Measurements from ENCODE around the gene TSHZ2.

DNA sequence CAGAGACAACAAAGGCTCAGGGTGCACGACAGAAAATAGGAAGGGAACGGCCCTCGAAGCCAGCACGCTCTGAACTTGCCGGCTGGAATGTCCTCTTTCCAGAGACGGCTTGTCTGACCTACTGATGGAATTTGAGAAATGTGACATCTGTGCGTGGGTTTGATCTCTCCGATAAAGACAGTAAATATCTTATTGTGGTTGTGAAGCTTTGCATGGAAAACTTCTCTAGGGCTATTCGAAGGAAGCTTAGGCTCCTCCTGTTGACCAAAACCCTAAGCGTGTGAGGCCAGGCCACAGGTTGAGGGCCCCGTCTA lies 374.1 kb downstream of the TSHZ2 start:
- TF ChIP-seq, protein P1, sequence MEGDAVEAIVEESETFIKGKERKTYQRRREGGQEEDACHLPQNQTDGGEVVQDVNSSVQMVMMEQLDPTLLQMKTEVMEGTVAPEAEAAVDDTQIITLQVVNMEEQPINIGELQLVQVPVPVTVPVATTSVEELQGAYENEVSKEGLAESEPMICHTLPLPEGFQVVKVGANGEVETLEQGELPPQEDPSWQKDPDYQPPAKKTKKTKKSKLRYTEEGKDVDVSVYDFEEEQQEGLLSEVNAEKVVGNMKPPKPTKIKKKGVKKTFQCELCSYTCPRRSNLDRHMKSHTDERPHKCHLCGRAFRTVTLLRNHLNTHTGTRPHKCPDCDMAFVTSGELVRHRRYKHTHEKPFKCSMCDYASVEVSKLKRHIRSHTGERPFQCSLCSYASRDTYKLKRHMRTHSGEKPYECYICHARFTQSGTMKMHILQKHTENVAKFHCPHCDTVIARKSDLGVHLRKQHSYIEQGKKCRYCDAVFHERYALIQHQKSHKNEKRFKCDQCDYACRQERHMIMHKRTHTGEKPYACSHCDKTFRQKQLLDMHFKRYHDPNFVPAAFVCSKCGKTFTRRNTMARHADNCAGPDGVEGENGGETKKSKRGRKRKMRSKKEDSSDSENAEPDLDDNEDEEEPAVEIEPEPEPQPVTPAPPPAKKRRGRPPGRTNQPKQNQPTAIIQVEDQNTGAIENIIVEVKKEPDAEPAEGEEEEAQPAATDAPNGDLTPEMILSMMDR (IDR thresholded peaks at IDR 0.05) = no peak
- TF ChIP-seq POLR2AphosphoS5 (IDR thresholded peaks at IDR 0.05) (no peak), POLR2A (IDR thresholded peaks at IDR 0.05) (no peak)
